HG03064 (cell line): ENCODE measurements around the gene FUT2.

Experiments
- ATAC-seq: cut with Tn5 transposase; IDR thresholded peaks from one replicate; pipeline ENCODE4 v1.9.1; 2021; ENCODE audit warnings: low read depth; ENCODE audit not compliant: unreplicated experiment

FUT2 gene

GRCh38 chr19:48722196-48722708, 26.5 kb downstream of the FUT2 start:
- ATAC-seq, result no peak

- ATAC-seq, result no peak
Measured at GRCh38 chr19:48724796-48725753, 29.3 kb downstream of the FUT2 start.

GRCh38 chr19:48726556-48726955, 30.8 kb downstream of the FUT2 start:
- ATAC-seq, result no peak

- no peak for ATAC-seq
Measured at GRCh38 chr19:48728911-48729664, 33.3 kb downstream of the FUT2 start.

GRCh38 chr19:48731452-48731851, 35.7 kb downstream of the FUT2 start:
- ATAC-seq, result no peak

- ATAC-seq, result no peak
Measured at GRCh38 chr19:48734625-48735024, 38.9 kb downstream of the FUT2 start.

- ATAC-seq, result no peak
Measured at GRCh38 chr19:48735031-48735615, 39.4 kb downstream of the FUT2 start.

- no peak for ATAC-seq
Measured at GRCh38 chr19:48737360-48737998, 41.7 kb downstream of the FUT2 start.

GRCh38 chr19:48738557-48739403, 43.0 kb downstream of the FUT2 start:
- ATAC-seq, result no peak

DNA sequence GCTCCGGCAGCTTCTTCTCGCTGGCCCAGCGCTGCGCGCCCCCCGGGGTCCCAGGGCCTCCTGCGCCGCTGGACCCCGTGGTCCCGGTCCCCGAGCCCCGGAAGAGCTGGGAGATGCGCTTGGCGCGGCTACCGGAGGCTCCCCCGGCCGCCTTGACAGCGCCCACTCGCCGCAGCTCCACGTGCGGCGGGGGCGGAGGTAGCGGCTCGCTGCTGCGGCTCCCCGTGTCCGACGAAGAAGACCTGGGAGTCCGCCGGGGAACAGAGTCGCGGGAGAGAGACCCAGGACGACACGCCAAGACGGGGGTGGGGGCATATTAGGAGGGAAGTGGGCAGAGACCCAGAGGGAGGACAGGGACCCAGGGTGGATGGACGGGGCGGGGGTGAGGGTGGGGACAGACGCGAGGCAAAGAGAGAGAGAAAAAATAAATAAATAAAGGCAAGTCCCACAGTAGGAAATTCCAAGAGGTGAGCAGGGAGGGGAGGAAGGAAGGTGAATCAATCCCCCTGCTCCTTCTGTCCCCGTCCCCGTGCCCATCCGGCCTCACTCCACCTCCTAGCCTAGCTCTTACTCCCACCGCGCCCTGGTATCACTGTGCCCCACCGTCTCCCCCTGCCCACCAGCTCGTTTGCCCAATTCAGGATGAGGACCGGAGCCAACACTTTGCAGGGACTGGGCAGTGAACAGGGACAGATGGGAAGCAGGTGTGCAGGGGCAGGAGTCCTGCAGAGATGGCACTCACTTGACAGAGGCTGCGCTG, 43.8 kb downstream of the FUT2 start:
- no peak for ATAC-seq

- ATAC-seq, result no peak
Measured at GRCh38 chr19:48740164-48740972, 44.6 kb downstream of the FUT2 start, which contains the start of gene RASIP1. RASIP1 (minus strand) TSS chr19:48740610; CDS start chr19:48740282, 328 bp downstream.

DNA sequence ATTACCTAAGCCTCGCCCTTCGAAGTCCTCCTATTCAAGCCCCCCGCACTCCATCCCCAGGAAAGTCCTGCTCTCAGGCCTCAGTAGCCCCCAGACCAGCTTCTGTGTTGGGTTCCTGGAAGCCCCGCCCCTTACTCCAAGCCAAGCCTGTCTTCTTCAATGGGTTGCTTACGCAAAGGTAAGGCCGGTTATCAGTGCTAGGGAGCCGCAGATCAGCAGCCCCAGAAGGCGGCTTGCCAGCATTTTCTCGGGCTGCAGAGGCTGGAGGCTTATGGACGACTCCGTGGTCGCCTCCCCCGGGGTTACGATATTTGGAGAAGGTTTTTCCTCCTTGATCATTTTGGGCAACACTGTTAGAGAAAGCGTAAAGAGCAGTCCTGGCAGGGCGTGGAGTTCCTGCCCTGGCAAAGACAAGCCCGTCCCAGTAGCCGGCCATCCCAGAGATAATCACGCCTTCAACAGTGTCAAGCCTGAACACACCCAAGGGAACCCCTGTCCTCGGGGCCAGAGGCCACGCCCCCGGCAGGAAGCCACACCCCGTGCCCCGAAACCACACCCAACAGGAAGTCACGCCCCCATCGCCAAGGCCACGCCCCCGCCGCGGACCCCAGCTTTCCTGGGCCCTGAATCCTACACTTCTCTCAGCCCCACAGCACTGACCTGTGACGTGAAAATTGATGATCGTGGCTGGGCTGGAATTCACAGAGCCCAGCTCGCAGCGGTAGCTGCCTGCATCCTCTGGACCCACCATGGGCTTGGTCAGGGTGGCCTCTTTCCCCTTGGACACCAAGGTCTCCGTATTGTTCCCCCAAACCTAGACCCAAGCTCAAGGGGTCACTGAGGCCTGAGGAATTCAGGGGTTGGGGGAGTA, 45.6 kb downstream of the FUT2 start:
- ATAC-seq, result no peak

DNA sequence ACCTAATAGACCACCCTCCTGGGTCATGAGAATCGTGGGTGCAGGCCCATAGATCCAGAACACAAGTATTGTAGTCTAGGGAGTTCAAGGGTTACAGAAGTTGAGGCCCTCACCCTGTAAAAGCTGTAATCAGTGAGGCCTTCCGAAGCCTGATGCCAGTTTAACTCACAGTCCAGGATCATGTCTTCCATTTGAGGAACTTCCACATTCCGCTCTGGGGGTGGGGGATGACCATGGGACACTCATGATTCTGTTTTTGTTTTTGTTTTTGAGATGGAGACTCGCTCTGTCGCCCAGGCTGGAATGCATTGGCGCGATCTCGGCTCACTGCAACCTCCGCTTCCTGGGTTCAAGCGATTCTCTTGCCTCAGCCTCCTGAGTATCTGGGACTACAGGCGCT, 46.3 kb downstream of the FUT2 start:
- ATAC-seq, result no peak

- ATAC-seq, result no peak
Measured at GRCh38 chr19:48745208-48745995, 49.6 kb downstream of the FUT2 start.

GRCh38 chr19:48746110-48746509, 50.3 kb downstream of the FUT2 start:
- ATAC-seq, result no peak
